ENCODE data around the gene MOG.

- TF ChIP-seq POLR2AphosphoS5 (IDR thresholded peaks at IDR 0.05; ENCODE audit: low read depth, low read length), result no peak
- no peak for TF ChIP-seq TAF1 (IDR thresholded peaks at IDR 0.05; ENCODE audit: low read depth, low read length)
- TF ChIP-seq POLR2A (IDR thresholded peaks at IDR 0.05; ENCODE audit: low read depth, low read length), result no peak
- TF ChIP-seq SPI1 (IDR thresholded peaks at IDR 0.05; ENCODE audit: low read depth, low read length), result no peak
- TF ChIP-seq POU2F2 (IDR thresholded peaks at IDR 0.05; ENCODE audit: low read depth, low read length), result no peak
These were observed 31.5 kb upstream of the MOG start for GRCh38 chr6:29625337-29625930.
